HepG2 (cell line): ENCODE results near the gene ANKRD40. TPM values are rescaled to one million over a fixed set of nuclear protein-coding genes. Genes with fewer than 3 reads are reported as not detected.

Source experiments
- ATAC-seq: fragments of 200-7000 bp; cut with Tn5 transposase; 3 replicates; pipeline ENCODE4 v1.9.1; 2020; ENCODE audit warnings: mild to moderate bottlenecking, moderate library complexity
- BruUV-seq: library from RNA; stranded (reverse); fragments of 400-500 nt; replicated peaks from 2 replicates; lab custom pipeline; 2021; lab: Mats Ljungman, UMichigan
- CTCF ChIA-PET: fragments of 300-600 bp; formaldehyde crosslinking; extraction: SDS; loops from one replicate; lab custom pipeline; 2021; ENCODE audit warnings: low total read pairs, inconsistent platforms, low intra/inter-chr PET ratio; lab: Yijun Ruan, JAX
- POLR2A ChIA-PET: fragments of 350-600 bp; sonication (Branson Sonifier 250); formaldehyde crosslinking; loops from one replicate; lab custom pipeline; 2020; ENCODE audit warnings: antibody characterized with exemption, inconsistent platforms; lab: Yijun Ruan, JAX
- DNase-seq: peaks from one replicate; pipeline ENCODE4 v3.0.0-alpha.2; 2015; ENCODE audit warnings: low spot score
- FAIRE-seq: peaks from 3 replicates; lab custom pipeline; 2011; peaks lifted over from hg19 to GRCh38; lab: Jason Lieb, UNC
- H2AFZ ChIP-seq: one replicate; pipeline ENCODE4 v1.6.1; 2011; ENCODE audit warnings: low read length, inconsistent platforms
- H3K27ac ChIP-seq: fragments of 300-600 bp; 3 replicates; pipeline ENCODE4 v1.8.0; 2011; ENCODE audit warnings: mixed run types, mild to moderate bottlenecking, mixed read lengths, low read length, inconsistent platforms; ENCODE audit not compliant: insufficient read depth; ENCODE audit errors: extremely low read length
- H3K27me3 ChIP-seq, 2 experiments: fragments of 200-600 bp in 1 of 2; 2 replicates in 1 of 2; 3 replicates in 1 of 2; pipeline versions ENCODE4 v1.6.0 to v1.8.0; 2011; ENCODE audit warnings: low read length in 2 of 2, mild to moderate bottlenecking in 2 of 2, moderate library complexity in 2 of 2, inconsistent platforms in 1 of 2; ENCODE audit not compliant: insufficient read depth in 2 of 2, control insufficient read depth in 1 of 2
- H3K36me3 ChIP-seq, 2 experiments: fragments of 200-600 bp in 1 of 2; replicated peaks in 1 of 2; 2 replicates in 1 of 2; 3 replicates in 1 of 2; pipeline versions ENCODE4 v1.5.1 to v1.8.0; 2011; ENCODE audit warnings: low read length in 2 of 2, inconsistent platforms in 1 of 2; ENCODE audit not compliant: insufficient read depth in 2 of 2, control insufficient read depth in 1 of 2
- H3K4me1 ChIP-seq: 2 replicates; pipeline ENCODE4 v1.5.1; 2012; ENCODE audit warnings: low read length, inconsistent platforms; ENCODE audit not compliant: insufficient read depth
- H3K4me2 ChIP-seq: 2 replicates; pipeline ENCODE4 v1.6.0; 2011; ENCODE audit warnings: low read depth, low read length, inconsistent platforms
- H3K4me3 ChIP-seq, 3 experiments: fragments of 200-600 bp in 1 of 3; sonication (generic), shearing (Covaris generic) in 1 of 3; replicated peaks in 1 of 3; 2 replicates each; pipeline ENCODE4 v1.5.1; 2011 to 2016; ENCODE audit warnings: low read length in 3 of 3, inconsistent platforms in 2 of 3, low read depth in 2 of 3, mild to moderate bottlenecking in 2 of 3, control low read depth in 1 of 3, mixed read lengths in 1 of 3; ENCODE audit not compliant: insufficient read depth in 1 of 3
- H3K79me2 ChIP-seq: one replicate; pipeline ENCODE4 v1.6.1; 2011; ENCODE audit warnings: low read length, inconsistent platforms; ENCODE audit not compliant: insufficient read depth
- H3K9ac ChIP-seq: 2 replicates; pipeline ENCODE4 v1.6.0; 2011; ENCODE audit warnings: mild to moderate bottlenecking, low read depth, low read length, inconsistent platforms; ENCODE audit not compliant: insufficient read depth
- H3K9me3 ChIP-seq: 2 replicates; pipeline ENCODE4 v1.5.1; 2012; ENCODE audit warnings: mild to moderate bottlenecking, low read length
- H4K20me1 ChIP-seq: 2 replicates; pipeline ENCODE4 v1.6.0; 2011; ENCODE audit warnings: inconsistent platforms, mild to moderate bottlenecking, low read length, moderate library complexity; ENCODE audit not compliant: insufficient read depth
- HNF1B ChIP-seq: sonication (generic); formaldehyde crosslinking; IDR thresholded peaks from 2 replicates; pipeline ENCODE4 v1.5.1; 2020; ENCODE audit warnings: mild to moderate bottlenecking, moderate library complexity, missing genetic modification reagents
- HNRNPL ChIP-seq: fragments of 200-400 bp; formaldehyde crosslinking; IDR thresholded peaks from 2 replicates; pipeline ENCODE4 v1.6.1; 2017; ENCODE audit warnings: mild to moderate bottlenecking, low read depth, low read length
- JARID2 ChIP-seq: sonication (generic); formaldehyde crosslinking; IDR thresholded peaks from 2 replicates; pipeline ENCODE4 v1.8.1; 2023; ENCODE audit warnings: missing genetic modification reagents, inconsistent platforms; ENCODE audit not compliant: insufficient replicate concordance
- RNF2 ChIP-seq: fragments of 450-650 bp; conservative IDR thresholded peaks from 2 replicates; pipeline ENCODE4 v1.6.1; 2016; ENCODE audit warnings: low read depth
- ZNF136 ChIP-seq: sonication (generic); formaldehyde crosslinking; IDR thresholded peaks from 2 replicates; pipeline ENCODE4 v1.8.1; 2022; ENCODE audit warnings: low read depth, mild to moderate bottlenecking, moderate library complexity, missing genetic modification reagents
- ZNF160 ChIP-seq: sonication (generic); formaldehyde crosslinking; IDR thresholded peaks from 2 replicates; pipeline ENCODE4 v1.8.0; 2022; ENCODE audit warnings: mild to moderate bottlenecking, inconsistent platforms, missing genetic modification reagents
- ZNF17 ChIP-seq: sonication (generic); formaldehyde crosslinking; IDR thresholded peaks from 2 replicates; pipeline ENCODE4 v1.5.0; 2020; ENCODE audit warnings: mild to moderate bottlenecking, missing genetic modification reagents
- ZNF550 ChIP-seq: sonication (generic); formaldehyde crosslinking; IDR thresholded peaks from 2 replicates; pipeline ENCODE4 v1.4.0; 2020; ENCODE audit warnings: mild to moderate bottlenecking, missing genetic modification reagents, borderline replicate concordance
- ZNF850 ChIP-seq: sonication (generic); formaldehyde crosslinking; conservative IDR thresholded peaks from 2 replicates; pipeline ENCODE4 v1.9.0; 2021; ENCODE audit warnings: mild to moderate bottlenecking, missing genetic modification reagents
- WGBS: methylation state at CpG from one replicate; pipeline ENCODE4 v1.1.6; 2017; ENCODE audit warnings: low lambda C conversion rate; 5-methylcytosine and 5-hydroxymethylcytosine counted together
- in situ Hi-C: cut with HindIII; loops from 2 replicates; pipeline ENCODE4 v1.10.0; 2017; ENCODE audit warnings: low pct_unique_long_range_greater_than_20kb; ENCODE audit not compliant: extremely low pct_ligation_motif_present
- intact Hi-C: fragments of 100-400 bp; cut with micrococcal nuclease; formaldehyde crosslinking; loops from one replicate; pipeline ENCODE4 v1.10.0; 2022; ENCODE audit not compliant: unreplicated experiment
- polyA plus RNA-seq, 8 experiments: library from polyadenylated mRNA; depleted of rRNA in 3 of 8; stranded (reverse) in 7 of 8; unstranded in 1 of 8; fragments of >200 nt; fragmentation: Illumina TruSeq in 4 of 8; extraction: Trizol in 4 of 8; gene quantifications; 2 replicates each; pipeline versions ENCODE4 v1.2.1 to v1.2.3, GENCODE V29; 2011 to 2016; ENCODE audit warnings: low read depth in 4 of 8, missing spikeins in 1 of 8, mixed read lengths in 1 of 8; ENCODE audit not compliant: insufficient read depth in 1 of 8
- total RNA-seq, 5 experiments: library from RNA; depleted of rRNA; stranded (reverse); fragments of >200 nt; fragmentation: Illumina TruSeq; extraction: Trizol; gene quantifications; 2 replicates each; pipeline ENCODE4 v1.2.3, GENCODE V29; 2016; ENCODE audit warnings: low read depth in 1 of 5
- TF ChIP-seq, protein P1 (sequence below): sonication (generic); formaldehyde crosslinking; IDR thresholded peaks from 2 replicates; pipeline ENCODE4 v1.5.0; 2020; ENCODE audit warnings: missing genetic modification reagents
- TF ChIP-seq, protein P2 (sequence below): sonication (generic); formaldehyde crosslinking; IDR thresholded peaks from 2 replicates; pipeline ENCODE4 v1.4.0; 2020; ENCODE audit warnings: missing genetic modification reagents, borderline replicate concordance

ANKRD40 gene
- total and polyA plus RNA-seq, 2 of the 13 experiments (the other 11 are each of a cell fraction or from before 2014, with no cell fraction given) = 35.0 to 46.4 TPM

DNA sequence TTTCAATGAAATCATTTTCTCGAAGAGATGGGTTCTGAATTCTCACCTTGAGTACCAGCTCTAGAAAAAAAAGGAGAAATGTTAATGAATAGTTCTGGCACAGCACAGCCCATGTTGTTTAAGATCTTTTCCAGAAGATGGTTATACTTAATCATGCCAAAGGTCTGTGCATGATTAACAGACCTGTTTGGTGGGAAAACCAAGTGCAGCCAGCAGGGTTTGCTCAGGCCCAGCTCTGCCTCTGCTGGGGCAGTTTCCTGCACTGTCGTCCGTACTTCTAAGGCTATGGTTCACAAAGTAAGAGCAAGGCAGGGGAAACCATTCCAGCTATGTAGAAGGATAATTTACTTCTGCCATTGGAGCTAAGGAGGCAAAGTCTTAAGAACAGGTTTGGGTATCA, 10.7 kb downstream of the ANKRD40 start:
- H3K4me2 ChIP-seq = no peak overlapping the region
- 100% methylated on average over 3 of the region's 3 CpGs for WGBS
- TF ChIP-seq, protein P1, sequence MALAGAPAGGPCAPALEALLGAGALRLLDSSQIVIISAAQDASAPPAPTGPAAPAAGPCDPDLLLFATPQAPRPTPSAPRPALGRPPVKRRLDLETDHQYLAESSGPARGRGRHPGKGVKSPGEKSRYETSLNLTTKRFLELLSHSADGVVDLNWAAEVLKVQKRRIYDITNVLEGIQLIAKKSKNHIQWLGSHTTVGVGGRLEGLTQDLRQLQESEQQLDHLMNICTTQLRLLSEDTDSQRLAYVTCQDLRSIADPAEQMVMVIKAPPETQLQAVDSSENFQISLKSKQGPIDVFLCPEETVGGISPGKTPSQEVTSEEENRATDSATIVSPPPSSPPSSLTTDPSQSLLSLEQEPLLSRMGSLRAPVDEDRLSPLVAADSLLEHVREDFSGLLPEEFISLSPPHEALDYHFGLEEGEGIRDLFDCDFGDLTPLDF = no peak
- TF ChIP-seq ZNF550 (CRISPR knock-in tag) (no peak), HNRNPL (no peak), ZNF160 (CRISPR knock-in tag) (no peak), ZNF136 (CRISPR knock-in tag) (no peak), JARID2 (CRISPR knock-in tag) (no peak), ZNF17 (CRISPR knock-in tag) (no peak), ZNF850 (CRISPR knock-in tag) (no peak), HNF1B (CRISPR knock-in tag) (no peak), RNF2 (no peak)
- TF ChIP-seq, protein P2, sequence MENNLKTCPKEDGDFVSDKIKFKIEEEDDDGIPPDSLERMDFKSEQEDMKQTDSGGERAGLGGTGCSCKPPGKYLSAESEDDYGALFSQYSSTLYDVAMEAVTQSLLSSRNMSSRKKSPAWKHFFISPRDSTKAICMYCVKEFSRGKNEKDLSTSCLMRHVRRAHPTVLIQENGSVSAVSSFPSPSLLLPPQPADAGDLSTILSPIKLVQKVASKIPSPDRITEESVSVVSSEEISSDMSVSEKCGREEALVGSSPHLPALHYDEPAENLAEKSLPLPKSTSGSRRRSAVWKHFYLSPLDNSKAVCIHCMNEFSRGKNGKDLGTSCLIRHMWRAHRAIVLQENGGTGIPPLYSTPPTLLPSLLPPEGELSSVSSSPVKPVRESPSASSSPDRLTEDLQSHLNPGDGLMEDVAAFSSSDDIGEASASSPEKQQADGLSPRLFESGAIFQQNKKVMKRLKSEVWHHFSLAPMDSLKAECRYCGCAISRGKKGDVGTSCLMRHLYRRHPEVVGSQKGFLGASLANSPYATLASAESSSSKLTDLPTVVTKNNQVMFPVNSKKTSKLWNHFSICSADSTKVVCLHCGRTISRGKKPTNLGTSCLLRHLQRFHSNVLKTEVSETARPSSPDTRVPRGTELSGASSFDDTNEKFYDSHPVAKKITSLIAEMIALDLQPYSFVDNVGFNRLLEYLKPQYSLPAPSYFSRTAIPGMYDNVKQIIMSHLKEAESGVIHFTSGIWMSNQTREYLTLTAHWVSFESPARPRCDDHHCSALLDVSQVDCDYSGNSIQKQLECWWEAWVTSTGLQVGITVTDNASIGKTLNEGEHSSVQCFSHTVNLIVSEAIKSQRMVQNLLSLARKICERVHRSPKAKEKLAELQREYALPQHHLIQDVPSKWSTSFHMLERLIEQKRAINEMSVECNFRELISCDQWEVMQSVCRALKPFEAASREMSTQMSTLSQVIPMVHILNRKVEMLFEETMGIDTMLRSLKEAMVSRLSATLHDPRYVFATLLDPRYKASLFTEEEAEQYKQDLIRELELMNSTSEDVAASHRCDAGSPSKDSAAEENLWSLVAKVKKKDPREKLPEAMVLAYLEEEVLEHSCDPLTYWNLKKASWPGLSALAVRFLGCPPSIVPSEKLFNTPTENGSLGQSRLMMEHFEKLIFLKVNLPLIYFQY (CRISPR knock-in tag) = no peak
- TF ChIP-seq, all 625 proteins: peak for 0
- Histone ChIP-seq H3K79me2 (peaks cover 11% of the 10 kb centered on the region), H3K27ac (no peak overlapping the region), H3K4me3 (no peak overlapping the region), H3K27me3 (no peaks in the 10 kb centered on the region), H3K4me1 (peaks cover 38% of the 10 kb centered on the region), H2AFZ (no peak overlapping the region), H3K9me3 (no peaks in the 10 kb centered on the region), H4K20me1 (no peaks in the 10 kb centered on the region), H3K9ac (no peak overlapping the region), H3K36me3 (peaks cover 20 to 41% of the 10 kb centered on the region in 2 experiments)
- intact Hi-C loops (no loop called here), in situ Hi-C loops (loop anchor here (5.0 kb wide), 1 partner anchor 215 kb away; no protein-coding TSS in a partner anchor)
- no TSS peak for BruUV-seq
- CTCF ChIA-PET = interaction anchor here (1.5 to 6.0 kb wide), 3 partner anchors 67 to 150 kb away, joined by 5 to 67 read pairs (median 5); no protein-coding TSS in a partner anchor
- POLR2A ChIA-PET = interaction anchor here (1.1 to 21.3 kb wide), 4 partner anchors 9 to 154 kb away, joined by 4 to 839 read pairs (median 177); partner anchors contain the start of genes ABCC3 and ANKRD40
- FAIRE-seq = no peak
- no peak for DNase-seq
- ATAC-seq = no peak
